Activated effector memory CD4-positive, alpha-beta T cell treated with Interleukin-2 at 50 U/mL for 16 hours (primary cell): ENCODE results near the gene YPEL2.
"Not testable (repeated sequence)": the region's sequence is repeated elsewhere in the genome, so short reads cannot be mapped to it uniquely, and the experiment has no call there.

Experiments
- DNase-seq: peaks from one replicate; pipeline ENCODE4 v3.0.0-alpha.2; 2020

YPEL2 gene

GRCh38 chr17:59409336-59410048 is 78.0 kb downstream of the YPEL2 start:
- no peak for DNase-seq

- no peak for DNase-seq
Observed at GRCh38 chr17:59410049-59410437, 78.6 kb downstream of the YPEL2 start.

GRCh38 chr17:59412431-59412830 is 81.0 kb downstream of the YPEL2 start:
- DNase-seq = not testable (repeated sequence)

GRCh38 chr17:59413014-59413766 is 81.7 kb downstream of the YPEL2 start:
- no peak for DNase-seq

GRCh38 chr17:59415397-59415796 is 83.9 kb downstream of the YPEL2 start:
- no peak for DNase-seq

GRCh38 chr17:59416184-59416583 is 84.7 kb downstream of the YPEL2 start:
- DNase-seq = no peak

- no peak for DNase-seq
Observed at GRCh38 chr17:59417452-59417851, 86.0 kb downstream of the YPEL2 start.

- DNase-seq = no peak
Observed at GRCh38 chr17:59418732-59419166, 87.3 kb downstream of the YPEL2 start.

- DNase-seq = no peak
Observed at GRCh38 chr17:59420901-59421300, 89.4 kb downstream of the YPEL2 start.

GRCh38 chr17:59421722-59422121 is 90.3 kb downstream of the YPEL2 start:
- DNase-seq = no peak

- no peak for DNase-seq
Observed at GRCh38 chr17:59423137-59423724, 91.8 kb downstream of the YPEL2 start.

- no peak for DNase-seq
Observed at GRCh38 chr17:59423903-59424302, 92.4 kb downstream of the YPEL2 start.

- no peak for DNase-seq
Observed at GRCh38 chr17:59424331-59424730, 92.9 kb downstream of the YPEL2 start.

- DNase-seq = no peak
Observed at GRCh38 chr17:59425085-59425931, 93.9 kb downstream of the YPEL2 start.

GRCh38 chr17:59426031-59426430 is 94.6 kb downstream of the YPEL2 start:
- DNase-seq = no peak

GRCh38 chr17:59427425-59427921 is 96.0 kb downstream of the YPEL2 start:
- DNase-seq = no peak

GRCh38 chr17:59427996-59428395 is 96.5 kb downstream of the YPEL2 start:
- no peak for DNase-seq

- DNase-seq = no peak
Observed at GRCh38 chr17:59428916-59429485, 97.5 kb downstream of the YPEL2 start.

GRCh38 chr17:59431601-59432000 is 100.1 kb downstream of the YPEL2 start:
- no peak for DNase-seq

GRCh38 chr17:59432657-59433056 is 101.2 kb downstream of the YPEL2 start:
- DNase-seq = no peak

GRCh38 chr17:59433586-59433985 is 102.1 kb downstream of the YPEL2 start:
- DNase-seq = no peak

- DNase-seq = no peak
Observed at GRCh38 chr17:59434429-59434828, 103.0 kb downstream of the YPEL2 start.

- DNase-seq = no peak
Observed at GRCh38 chr17:59435238-59435637, 103.8 kb downstream of the YPEL2 start.
